ENCODE measurements around the gene CCND2. TPM values are rescaled to one million over a fixed set of nuclear protein-coding genes. Genes with fewer than 3 reads are reported as not detected.

The CCND2 gene
- total and polyA plus RNA-seq, 2 experiments from 2014 or later, result 75.6 to 224 TPM

DNA sequence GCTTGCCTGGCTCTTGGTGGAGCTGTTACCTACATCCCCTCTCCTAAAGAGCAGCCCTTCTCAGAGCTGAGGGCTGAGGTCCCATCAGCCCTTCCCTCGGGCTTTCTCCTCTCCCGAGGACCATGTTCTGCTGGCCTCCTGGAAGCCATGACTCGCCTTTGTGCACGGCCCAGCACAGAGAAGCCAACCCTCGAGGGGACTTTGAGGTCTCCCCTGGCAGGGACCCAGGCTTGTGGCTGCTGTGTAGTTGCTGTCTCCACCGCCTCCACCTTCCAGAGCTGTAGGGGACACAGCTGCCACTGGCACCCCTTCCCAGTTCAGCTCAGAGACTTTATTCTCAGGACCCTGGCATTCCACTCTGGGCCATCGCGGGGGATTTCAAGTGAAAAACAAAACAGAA lies 22.9 kb upstream of the CCND2 start:
- DNase-seq (ENCODE audit: low spot score), result no peak
- Histone ChIP-seq H3K4me2 (no peak overlapping the region), H2AFZ (no peak overlapping the region), H3F3A (replicated peaks; ENCODE audit: low read depth) (no peaks in the 10 kb centered on the region; the same call in 1 of the 2 replicates), H3K36me3 (ENCODE audit: insufficient read depth) (no peaks in the 10 kb centered on the region), H3K79me2 (replicated peaks; ENCODE audit: insufficient read depth) (no peaks in the 10 kb centered on the region), H3K4me1 (ENCODE audit: insufficient read depth) (peaks cover 14% of the 10 kb centered on the region; the same call in 1 of the 2 replicates), H3K4me3 (no peak overlapping the region), H3K27me3 (ENCODE audit: insufficient read depth) (no peaks in the 10 kb centered on the region), H3K27ac (ENCODE audit: low read depth) (no peak overlapping the region), H3K9me2 (ENCODE audit: insufficient read depth) (no peaks in the 10 kb centered on the region), H4K20me1 (replicated peaks; ENCODE audit: insufficient read depth) (no peaks in the 10 kb centered on the region)
- peak; percentile 21; the same call in 1 of the 3 replicates for ATAC-seq
- Mint-ChIP-seq H3K4me1 (peaks cover 19% of the 10 kb centered on the region), H3K4me3 (no peak overlapping the region), H3K36me3 (ENCODE audit: low read depth) (no peaks in the 10 kb centered on the region), H3K27me3 (ENCODE audit: insufficient read depth, low read depth, poor library complexity) (no peaks in the 10 kb centered on the region), H3K9me3 (no peaks in the 10 kb centered on the region; the same call in 2 of the 3 replicates), H3K27ac (no peak overlapping the region)
- TF ChIP-seq, protein P1, sequence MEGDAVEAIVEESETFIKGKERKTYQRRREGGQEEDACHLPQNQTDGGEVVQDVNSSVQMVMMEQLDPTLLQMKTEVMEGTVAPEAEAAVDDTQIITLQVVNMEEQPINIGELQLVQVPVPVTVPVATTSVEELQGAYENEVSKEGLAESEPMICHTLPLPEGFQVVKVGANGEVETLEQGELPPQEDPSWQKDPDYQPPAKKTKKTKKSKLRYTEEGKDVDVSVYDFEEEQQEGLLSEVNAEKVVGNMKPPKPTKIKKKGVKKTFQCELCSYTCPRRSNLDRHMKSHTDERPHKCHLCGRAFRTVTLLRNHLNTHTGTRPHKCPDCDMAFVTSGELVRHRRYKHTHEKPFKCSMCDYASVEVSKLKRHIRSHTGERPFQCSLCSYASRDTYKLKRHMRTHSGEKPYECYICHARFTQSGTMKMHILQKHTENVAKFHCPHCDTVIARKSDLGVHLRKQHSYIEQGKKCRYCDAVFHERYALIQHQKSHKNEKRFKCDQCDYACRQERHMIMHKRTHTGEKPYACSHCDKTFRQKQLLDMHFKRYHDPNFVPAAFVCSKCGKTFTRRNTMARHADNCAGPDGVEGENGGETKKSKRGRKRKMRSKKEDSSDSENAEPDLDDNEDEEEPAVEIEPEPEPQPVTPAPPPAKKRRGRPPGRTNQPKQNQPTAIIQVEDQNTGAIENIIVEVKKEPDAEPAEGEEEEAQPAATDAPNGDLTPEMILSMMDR (conservative IDR thresholded peaks at IDR 0.05; ENCODE audit: low read depth in 2 of 2), result peak in 1 of 2 experiments; percentile 16; a peak in 1 of 4 replicates
- TF ChIP-seq, protein P2, sequence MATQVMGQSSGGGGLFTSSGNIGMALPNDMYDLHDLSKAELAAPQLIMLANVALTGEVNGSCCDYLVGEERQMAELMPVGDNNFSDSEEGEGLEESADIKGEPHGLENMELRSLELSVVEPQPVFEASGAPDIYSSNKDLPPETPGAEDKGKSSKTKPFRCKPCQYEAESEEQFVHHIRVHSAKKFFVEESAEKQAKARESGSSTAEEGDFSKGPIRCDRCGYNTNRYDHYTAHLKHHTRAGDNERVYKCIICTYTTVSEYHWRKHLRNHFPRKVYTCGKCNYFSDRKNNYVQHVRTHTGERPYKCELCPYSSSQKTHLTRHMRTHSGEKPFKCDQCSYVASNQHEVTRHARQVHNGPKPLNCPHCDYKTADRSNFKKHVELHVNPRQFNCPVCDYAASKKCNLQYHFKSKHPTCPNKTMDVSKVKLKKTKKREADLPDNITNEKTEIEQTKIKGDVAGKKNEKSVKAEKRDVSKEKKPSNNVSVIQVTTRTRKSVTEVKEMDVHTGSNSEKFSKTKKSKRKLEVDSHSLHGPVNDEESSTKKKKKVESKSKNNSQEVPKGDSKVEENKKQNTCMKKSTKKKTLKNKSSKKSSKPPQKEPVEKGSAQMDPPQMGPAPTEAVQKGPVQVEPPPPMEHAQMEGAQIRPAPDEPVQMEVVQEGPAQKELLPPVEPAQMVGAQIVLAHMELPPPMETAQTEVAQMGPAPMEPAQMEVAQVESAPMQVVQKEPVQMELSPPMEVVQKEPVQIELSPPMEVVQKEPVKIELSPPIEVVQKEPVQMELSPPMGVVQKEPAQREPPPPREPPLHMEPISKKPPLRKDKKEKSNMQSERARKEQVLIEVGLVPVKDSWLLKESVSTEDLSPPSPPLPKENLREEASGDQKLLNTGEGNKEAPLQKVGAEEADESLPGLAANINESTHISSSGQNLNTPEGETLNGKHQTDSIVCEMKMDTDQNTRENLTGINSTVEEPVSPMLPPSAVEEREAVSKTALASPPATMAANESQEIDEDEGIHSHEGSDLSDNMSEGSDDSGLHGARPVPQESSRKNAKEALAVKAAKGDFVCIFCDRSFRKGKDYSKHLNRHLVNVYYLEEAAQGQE (IDR thresholded peaks at IDR 0.05; ENCODE audit: unreplicated experiment), result no peak

DNA sequence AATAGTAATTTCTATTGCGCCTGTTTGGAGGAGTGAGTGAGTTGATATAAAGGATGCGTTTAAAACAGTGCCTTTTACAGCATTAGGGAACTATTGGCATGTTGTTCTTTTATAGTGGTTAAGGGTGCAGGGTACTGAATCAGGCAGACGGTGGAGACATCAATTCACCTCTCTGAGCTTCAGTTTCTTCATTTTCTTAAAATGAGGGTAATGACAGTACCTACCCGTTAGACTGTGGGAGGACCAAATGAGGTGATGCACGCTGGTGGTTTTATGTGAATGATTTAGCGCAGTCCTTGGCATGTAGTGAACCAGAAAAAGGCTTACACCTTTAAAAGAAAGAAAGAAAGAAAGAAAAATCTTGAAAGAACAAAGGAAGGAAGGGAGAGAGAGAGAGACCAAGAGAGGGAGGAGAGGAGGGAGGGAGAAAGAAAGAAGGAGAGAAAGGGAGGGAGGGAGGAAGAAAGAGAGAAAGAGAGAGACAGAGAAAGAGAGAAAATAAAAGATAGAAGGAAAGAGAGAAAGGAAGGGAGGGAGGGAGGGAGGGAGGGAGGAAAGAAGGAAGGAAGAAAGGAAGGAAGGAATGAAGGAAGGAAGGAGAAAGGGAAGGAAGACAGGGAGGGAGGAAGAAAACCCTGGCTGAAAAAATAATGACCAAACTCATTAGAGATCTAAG lies 22.2 kb upstream of the CCND2 start:
- Mint-ChIP-seq H3K9me3 (no peaks in the 10 kb centered on the region; the same call in 2 of the 3 replicates), H3K4me1 (peaks cover 13% of the 10 kb centered on the region; the same call in 2 of the 3 replicates), H3K4me3 (no peak overlapping the region), H3K36me3 (ENCODE audit: low read depth) (no peaks in the 10 kb centered on the region), H3K27me3 (ENCODE audit: insufficient read depth, low read depth, poor library complexity) (no peaks in the 10 kb centered on the region), H3K27ac (no peak overlapping the region)
- no peak for DNase-seq (ENCODE audit: low spot score)
- H3K4me3 ChIP-seq, result no peak overlapping the region
- H3K27ac ChIP-seq (ENCODE audit: low read depth), result no peak overlapping the region
- no peak overlapping the region for H3K4me2 ChIP-seq
- H3K27me3 ChIP-seq (ENCODE audit: insufficient read depth), result no peaks in the 10 kb centered on the region
- no peak overlapping the region for H2AFZ ChIP-seq
- H3F3A ChIP-seq (replicated peaks; ENCODE audit: low read depth), result no peaks in the 10 kb centered on the region
- H3K9me2 ChIP-seq (ENCODE audit: insufficient read depth), result no peaks in the 10 kb centered on the region
- ATAC-seq, result no peak
- 0 out of 2 replicates have a peak, but pooled peaks cover 3% of the 10 kb centered on the region for H4K20me1 ChIP-seq (replicated peaks; ENCODE audit: insufficient read depth)
- H3K36me3 ChIP-seq (ENCODE audit: insufficient read depth), result no peaks in the 10 kb centered on the region
- no peaks in the 10 kb centered on the region for H3K79me2 ChIP-seq (replicated peaks; ENCODE audit: insufficient read depth)
- H3K4me1 ChIP-seq (ENCODE audit: insufficient read depth), result peaks cover 8% of the 10 kb centered on the region; the same call in 1 of the 2 replicates
- TF ChIP-seq JUNB (IDR thresholded peaks at IDR 0.05; ENCODE audit: unreplicated experiment) (no peak), CREB1 (CRISPR knock-in tag; IDR thresholded peaks at IDR 0.05; ENCODE audit: low read depth) (no peak)
- TF ChIP-seq, protein P1 (conservative IDR thresholded peaks at IDR 0.05; ENCODE audit: low read depth in 2 of 2), result no peak
- TF ChIP-seq, protein P3, sequence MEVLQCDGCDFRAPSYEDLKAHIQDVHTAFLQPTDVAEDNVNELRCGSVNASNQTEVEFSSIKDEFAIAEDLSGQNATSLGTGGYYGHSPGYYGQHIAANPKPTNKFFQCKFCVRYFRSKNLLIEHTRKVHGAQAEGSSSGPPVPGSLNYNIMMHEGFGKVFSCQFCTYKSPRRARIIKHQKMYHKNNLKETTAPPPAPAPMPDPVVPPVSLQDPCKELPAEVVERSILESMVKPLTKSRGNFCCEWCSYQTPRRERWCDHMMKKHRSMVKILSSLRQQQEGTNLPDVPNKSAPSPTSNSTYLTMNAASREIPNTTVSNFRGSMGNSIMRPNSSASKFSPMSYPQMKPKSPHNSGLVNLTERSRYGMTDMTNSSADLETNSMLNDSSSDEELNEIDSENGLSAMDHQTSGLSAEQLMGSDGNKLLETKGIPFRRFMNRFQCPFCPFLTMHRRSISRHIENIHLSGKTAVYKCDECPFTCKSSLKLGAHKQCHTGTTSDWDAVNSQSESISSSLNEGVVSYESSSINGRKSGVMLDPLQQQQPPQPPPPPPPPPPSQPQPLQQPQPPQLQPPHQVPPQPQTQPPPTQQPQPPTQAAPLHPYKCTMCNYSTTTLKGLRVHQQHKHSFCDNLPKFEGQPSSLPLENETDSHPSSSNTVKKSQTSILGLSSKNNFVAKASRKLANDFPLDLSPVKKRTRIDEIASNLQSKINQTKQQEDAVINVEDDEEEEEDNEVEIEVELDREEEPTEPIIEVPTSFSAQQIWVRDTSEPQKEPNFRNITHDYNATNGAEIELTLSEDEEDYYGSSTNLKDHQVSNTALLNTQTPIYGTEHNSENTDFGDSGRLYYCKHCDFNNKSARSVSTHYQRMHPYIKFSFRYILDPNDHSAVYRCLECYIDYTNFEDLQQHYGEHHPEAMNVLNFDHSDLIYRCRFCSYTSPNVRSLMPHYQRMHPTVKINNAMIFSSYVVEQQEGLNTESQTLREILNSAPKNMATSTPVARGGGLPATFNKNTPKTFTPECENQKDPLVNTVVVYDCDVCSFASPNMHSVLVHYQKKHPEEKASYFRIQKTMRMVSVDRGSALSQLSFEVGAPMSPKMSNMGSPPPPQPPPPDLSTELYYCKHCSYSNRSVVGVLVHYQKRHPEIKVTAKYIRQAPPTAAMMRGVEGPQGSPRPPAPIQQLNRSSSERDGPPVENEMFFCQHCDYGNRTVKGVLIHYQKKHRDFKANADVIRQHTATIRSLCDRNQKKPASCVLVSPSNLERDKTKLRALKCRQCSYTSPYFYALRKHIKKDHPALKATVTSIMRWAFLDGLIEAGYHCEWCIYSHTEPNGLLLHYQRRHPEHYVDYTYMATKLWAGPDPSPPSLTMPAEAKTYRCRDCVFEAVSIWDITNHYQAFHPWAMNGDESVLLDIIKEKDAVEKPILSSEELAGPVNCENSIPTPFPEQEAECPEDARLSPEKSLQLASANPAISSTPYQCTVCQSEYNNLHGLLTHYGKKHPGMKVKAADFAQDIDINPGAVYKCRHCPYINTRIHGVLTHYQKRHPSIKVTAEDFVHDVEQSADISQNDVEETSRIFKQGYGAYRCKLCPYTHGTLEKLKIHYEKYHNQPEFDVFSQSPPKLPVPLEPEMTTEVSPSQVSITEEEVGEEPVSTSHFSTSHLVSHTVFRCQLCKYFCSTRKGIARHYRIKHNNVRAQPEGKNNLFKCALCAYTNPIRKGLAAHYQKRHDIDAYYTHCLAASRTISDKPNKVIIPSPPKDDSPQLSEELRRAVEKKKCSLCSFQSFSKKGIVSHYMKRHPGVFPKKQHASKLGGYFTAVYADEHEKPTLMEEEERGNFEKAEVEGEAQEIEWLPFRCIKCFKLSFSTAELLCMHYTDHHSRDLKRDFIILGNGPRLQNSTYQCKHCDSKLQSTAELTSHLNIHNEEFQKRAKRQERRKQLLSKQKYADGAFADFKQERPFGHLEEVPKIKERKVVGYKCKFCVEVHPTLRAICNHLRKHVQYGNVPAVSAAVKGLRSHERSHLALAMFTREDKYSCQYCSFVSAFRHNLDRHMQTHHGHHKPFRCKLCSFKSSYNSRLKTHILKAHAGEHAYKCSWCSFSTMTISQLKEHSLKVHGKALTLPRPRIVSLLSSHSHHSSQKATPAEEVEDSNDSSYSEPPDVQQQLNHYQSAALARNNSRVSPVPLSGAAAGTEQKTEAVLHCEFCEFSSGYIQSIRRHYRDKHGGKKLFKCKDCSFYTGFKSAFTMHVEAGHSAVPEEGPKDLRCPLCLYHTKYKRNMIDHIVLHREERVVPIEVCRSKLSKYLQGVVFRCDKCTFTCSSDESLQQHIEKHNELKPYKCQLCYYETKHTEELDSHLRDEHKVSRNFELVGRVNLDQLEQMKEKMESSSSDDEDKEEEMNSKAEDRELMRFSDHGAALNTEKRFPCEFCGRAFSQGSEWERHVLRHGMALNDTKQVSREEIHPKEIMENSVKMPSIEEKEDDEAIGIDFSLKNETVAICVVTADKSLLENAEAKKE (CRISPR knock-in tag; IDR thresholded peaks at IDR 0.05), result no peak
